Testis (tissue), 2 donors: ENCODE data around the gene ZNF653.

Experiments
- POLR2A ChIP-seq: fragments of 450-650 bp; IDR thresholded peaks from one replicate; pipeline ENCODE4 v1.6.1; 2017; ENCODE audit warnings: antibody characterized with exemption, mild to moderate bottlenecking, moderate library complexity
- TF ChIP-seq, protein P1 (sequence below), 3 experiments: fragments of 450-650 bp in 2 of 3; fragments of 200-600 bp in 1 of 3; sonication (generic) in 1 of 3; IDR thresholded peaks; one replicate each; pipeline ENCODE4 v1.5.1; 2016 to 2019; ENCODE audit warnings: antibody characterized with exemption in 3 of 3, mild to moderate bottlenecking in 2 of 3, moderate library complexity in 1 of 3

- TF ChIP-seq POLR2A = no peak
- TF ChIP-seq, protein P1, sequence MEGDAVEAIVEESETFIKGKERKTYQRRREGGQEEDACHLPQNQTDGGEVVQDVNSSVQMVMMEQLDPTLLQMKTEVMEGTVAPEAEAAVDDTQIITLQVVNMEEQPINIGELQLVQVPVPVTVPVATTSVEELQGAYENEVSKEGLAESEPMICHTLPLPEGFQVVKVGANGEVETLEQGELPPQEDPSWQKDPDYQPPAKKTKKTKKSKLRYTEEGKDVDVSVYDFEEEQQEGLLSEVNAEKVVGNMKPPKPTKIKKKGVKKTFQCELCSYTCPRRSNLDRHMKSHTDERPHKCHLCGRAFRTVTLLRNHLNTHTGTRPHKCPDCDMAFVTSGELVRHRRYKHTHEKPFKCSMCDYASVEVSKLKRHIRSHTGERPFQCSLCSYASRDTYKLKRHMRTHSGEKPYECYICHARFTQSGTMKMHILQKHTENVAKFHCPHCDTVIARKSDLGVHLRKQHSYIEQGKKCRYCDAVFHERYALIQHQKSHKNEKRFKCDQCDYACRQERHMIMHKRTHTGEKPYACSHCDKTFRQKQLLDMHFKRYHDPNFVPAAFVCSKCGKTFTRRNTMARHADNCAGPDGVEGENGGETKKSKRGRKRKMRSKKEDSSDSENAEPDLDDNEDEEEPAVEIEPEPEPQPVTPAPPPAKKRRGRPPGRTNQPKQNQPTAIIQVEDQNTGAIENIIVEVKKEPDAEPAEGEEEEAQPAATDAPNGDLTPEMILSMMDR (IDR thresholded peaks at IDR 0.05) = no peak
These were observed 489 bp upstream of the ZNF653 start for GRCh38 chr19:11506101-11506555.
